ENCODE measurements around the gene KSR2. TPM values are rescaled to one million over a fixed set of nuclear protein-coding genes. Genes with fewer than 3 reads are reported as not detected.

The KSR2 gene
- total and polyA plus RNA-seq, 9 donors: under 0.01 to 0.15 (median 0.08) TPM; not detected in 4

DNA sequence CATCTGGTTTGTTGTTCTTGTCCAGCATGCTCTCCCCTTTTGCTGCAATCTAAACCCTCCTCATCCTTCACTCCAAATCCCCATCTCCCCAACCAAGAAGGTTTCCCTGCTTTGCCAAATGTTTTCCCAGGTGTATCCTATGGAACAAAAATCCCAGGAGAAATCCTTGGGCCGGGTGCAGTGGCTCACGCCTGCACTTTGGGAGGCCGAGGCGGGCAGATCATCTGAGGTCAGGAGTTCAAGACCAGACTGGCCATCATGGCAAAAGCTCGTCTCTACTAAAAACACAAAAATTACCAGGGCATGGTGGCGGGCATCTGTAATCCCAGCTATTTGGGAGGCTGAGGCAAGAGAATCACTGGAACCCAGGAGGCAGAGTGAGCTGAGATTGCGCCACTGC lies 5.0 kb downstream of the KSR2 start:
- WGBS, 3 donors: 79 to 90% (median 82%) methylated on average over 7 of the region's 7 CpGs
- Histone ChIP-seq H3K9me3 (no peaks in the 10 kb centered on the region), H3K27ac (no peak overlapping the region), H3K4me1 (ENCODE audit: insufficient read depth) (peaks cover 1% of the 10 kb centered on the region), H3K36me3 (no peaks in the 10 kb centered on the region), H3K4me3 (no peak overlapping the region), H3K27me3 (no peaks in the 10 kb centered on the region)
- DNase-seq: no peak
- intact Hi-C loops (cut with DNase I): no loop called here
- no peak for TF ChIP-seq EP300 (IDR thresholded peaks at IDR 0.05)
- TF ChIP-seq POLR2A (IDR thresholded peaks at IDR 0.05): no peak
- TF ChIP-seq, protein P1, sequence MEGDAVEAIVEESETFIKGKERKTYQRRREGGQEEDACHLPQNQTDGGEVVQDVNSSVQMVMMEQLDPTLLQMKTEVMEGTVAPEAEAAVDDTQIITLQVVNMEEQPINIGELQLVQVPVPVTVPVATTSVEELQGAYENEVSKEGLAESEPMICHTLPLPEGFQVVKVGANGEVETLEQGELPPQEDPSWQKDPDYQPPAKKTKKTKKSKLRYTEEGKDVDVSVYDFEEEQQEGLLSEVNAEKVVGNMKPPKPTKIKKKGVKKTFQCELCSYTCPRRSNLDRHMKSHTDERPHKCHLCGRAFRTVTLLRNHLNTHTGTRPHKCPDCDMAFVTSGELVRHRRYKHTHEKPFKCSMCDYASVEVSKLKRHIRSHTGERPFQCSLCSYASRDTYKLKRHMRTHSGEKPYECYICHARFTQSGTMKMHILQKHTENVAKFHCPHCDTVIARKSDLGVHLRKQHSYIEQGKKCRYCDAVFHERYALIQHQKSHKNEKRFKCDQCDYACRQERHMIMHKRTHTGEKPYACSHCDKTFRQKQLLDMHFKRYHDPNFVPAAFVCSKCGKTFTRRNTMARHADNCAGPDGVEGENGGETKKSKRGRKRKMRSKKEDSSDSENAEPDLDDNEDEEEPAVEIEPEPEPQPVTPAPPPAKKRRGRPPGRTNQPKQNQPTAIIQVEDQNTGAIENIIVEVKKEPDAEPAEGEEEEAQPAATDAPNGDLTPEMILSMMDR (IDR thresholded peaks at IDR 0.05): no peak

DNA sequence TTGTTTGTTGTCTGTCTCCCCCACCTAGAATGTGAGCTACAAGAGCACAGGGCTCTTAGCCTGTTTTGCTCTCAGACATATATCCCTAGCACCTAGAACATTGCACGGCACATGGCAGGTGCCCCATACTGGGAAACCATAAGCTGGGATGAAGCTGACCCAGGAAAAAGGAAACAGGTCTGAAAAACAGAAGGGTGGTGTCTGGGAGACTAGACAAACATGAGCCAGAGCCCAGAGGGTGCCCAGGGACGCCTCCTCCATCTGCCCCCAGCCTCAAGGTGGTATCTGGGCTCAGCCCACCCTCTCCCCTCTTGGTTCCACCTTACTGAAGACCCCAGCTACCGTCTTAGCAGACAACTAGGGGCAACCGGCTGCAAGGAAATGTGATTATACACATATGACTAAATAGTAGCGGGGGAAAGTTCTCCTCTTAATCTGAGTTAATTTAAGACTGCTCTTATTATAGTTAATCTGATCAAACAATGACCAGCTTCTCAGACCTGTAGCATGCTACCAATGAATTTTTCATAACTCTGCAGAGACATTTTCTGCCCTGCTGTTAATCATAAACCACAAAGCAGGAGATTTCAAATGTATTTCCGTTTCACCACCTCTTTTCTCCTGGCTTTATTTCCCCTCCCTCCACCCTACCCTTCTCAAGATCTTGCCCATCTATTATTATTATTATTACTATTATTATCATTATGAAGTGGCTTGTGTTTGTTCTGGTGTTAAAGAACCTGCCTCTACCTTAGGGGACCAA lies 31.9 kb downstream of the KSR2 start:
- TF ChIP-seq, protein P1 (IDR thresholded peaks at IDR 0.05): no peak
- TF ChIP-seq POLR2A (IDR thresholded peaks at IDR 0.05) (no peak), EP300 (IDR thresholded peaks at IDR 0.05) (no peak)
- no peaks in the 10 kb centered on the region for H3K4me1 ChIP-seq (ENCODE audit: insufficient read depth)
- DNase-seq: no peak
- 63 to 71% (median 67%) methylated on average over 6 of the region's 6 CpGs for WGBS, 3 donors
- H3K9me3 ChIP-seq: no peaks in the 10 kb centered on the region
- H3K27me3 ChIP-seq: no peaks in the 10 kb centered on the region
- no peak overlapping the region for H3K27ac ChIP-seq
- no peaks in the 10 kb centered on the region for H3K36me3 ChIP-seq
- no peak overlapping the region for H3K4me3 ChIP-seq
- intact Hi-C loops (cut with DNase I): no loop called here

DNA sequence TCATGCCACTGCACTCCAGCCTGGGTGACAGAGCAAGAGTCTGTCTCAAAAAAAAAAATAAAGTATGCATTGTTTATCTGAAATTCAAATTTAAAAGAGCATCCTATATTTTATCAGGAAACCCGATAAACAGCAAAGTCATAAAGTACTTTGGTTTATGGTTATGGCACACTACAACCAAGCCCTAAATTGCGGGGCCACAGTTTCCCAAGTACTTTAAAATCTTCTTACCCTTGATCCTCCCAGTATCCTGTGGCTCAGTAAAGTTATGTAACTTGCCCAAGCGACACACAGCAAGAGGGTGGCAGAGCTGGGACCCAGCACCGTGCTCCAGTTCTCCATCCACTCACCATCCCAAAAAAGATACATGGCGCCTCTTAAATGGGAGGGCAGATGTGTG lies 35.2 kb downstream of the KSR2 start:
- H3K27ac ChIP-seq: no peak overlapping the region
- WGBS, 3 donors: 86 to 91% (median 87%) methylated on average over 5 of the region's 5 CpGs
- no peaks in the 10 kb centered on the region for H3K27me3 ChIP-seq
- TF ChIP-seq EP300 (IDR thresholded peaks at IDR 0.05) (no peak), POLR2A (IDR thresholded peaks at IDR 0.05) (no peak)
- TF ChIP-seq, protein P1 (IDR thresholded peaks at IDR 0.05): no peak
- no peaks in the 10 kb centered on the region for H3K4me1 ChIP-seq (ENCODE audit: insufficient read depth)
- H3K9me3 ChIP-seq: no peaks in the 10 kb centered on the region
- intact Hi-C loops (cut with DNase I): no loop called here
- no peak for DNase-seq
- H3K4me3 ChIP-seq: no peak overlapping the region
- H3K36me3 ChIP-seq: no peaks in the 10 kb centered on the region

DNA sequence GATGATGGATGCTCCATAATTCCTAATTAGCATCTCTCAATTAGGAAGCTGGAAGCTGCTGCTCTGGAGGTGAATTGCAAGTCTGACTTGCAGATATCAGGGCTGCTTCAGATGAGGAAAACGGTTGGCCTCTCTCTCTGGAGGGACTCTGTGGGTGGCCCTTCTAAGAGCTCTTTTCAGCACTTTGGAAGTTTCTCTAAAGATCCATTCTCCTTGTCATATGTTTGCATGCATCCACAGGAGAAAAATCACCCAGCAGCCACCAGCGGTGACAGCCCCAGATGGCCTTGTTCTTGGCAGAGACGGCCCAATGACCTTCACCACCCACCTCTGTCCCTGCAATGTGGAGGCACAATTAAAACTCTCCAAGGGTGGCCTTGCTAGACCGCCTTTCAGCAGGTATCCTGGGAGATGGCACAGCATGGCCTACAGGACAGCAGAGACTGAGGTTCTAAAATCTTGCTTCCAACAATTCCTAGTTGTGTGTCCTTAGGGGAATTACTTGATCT lies 42.3 kb downstream of the KSR2 start:
- no peak for DNase-seq
- WGBS, 3 donors: 54 to 58% (median 56%) methylated on average over 4 of the region's 4 CpGs
- H3K36me3 ChIP-seq: no peaks in the 10 kb centered on the region
- H3K27ac ChIP-seq: no peak overlapping the region
- H3K4me1 ChIP-seq (ENCODE audit: insufficient read depth): no peaks in the 10 kb centered on the region
- H3K27me3 ChIP-seq: no peaks in the 10 kb centered on the region
- intact Hi-C loops (cut with DNase I): no loop called here
- no peaks in the 10 kb centered on the region for H3K9me3 ChIP-seq
- H3K4me3 ChIP-seq: no peak overlapping the region
- TF ChIP-seq EP300 (IDR thresholded peaks at IDR 0.05) (no peak), POLR2A (IDR thresholded peaks at IDR 0.05) (no peak)
- TF ChIP-seq, protein P1 (IDR thresholded peaks at IDR 0.05): no peak

All from ovary (tissue), 9 donors.